Keratinocyte (primary cell): Measurements from ENCODE around the gene LSM4. TPM values are rescaled to one million over a fixed set of nuclear protein-coding genes. Genes with fewer than 3 reads are reported as not detected.

Experiments
- DNase-seq: peaks from one replicate; pipeline ENCODE4 v3.0.0-alpha.2; 2011; ENCODE audit warnings: low read depth, missing footprints, low spot score
- FAIRE-seq: peaks from 2 replicates; lab custom pipeline; 2011; peaks lifted over from hg19 to GRCh38; lab: Jason Lieb, UNC
- H2AFZ ChIP-seq: 2 replicates; pipeline ENCODE4 v1.6.0; 2012; ENCODE audit warnings: low read length, control low read depth, inconsistent platforms; ENCODE audit not compliant: control insufficient read depth
- H3K27ac ChIP-seq: 2 replicates; pipeline ENCODE4 v1.5.1; 2011; ENCODE audit warnings: low read length; ENCODE audit not compliant: control insufficient read depth, insufficient read depth
- H3K27me3 ChIP-seq: 3 replicates; pipeline ENCODE4 v1.6.0; 2011; ENCODE audit warnings: low read length; ENCODE audit not compliant: control insufficient read depth, insufficient read depth; ENCODE audit errors: extremely low read depth
- H3K36me3 ChIP-seq, 2 experiments: 2 replicates in 1 of 2; 3 replicates in 1 of 2; pipeline ENCODE4 v1.5.1; 2011; ENCODE audit warnings: low read length in 2 of 2, mild to moderate bottlenecking in 1 of 2; ENCODE audit not compliant: control insufficient read depth in 2 of 2, insufficient read depth in 2 of 2; ENCODE audit errors: extremely low read depth in 1 of 2
- H3K4me1 ChIP-seq: 3 replicates; pipeline ENCODE4 v1.5.1; 2011; ENCODE audit warnings: low read length; ENCODE audit not compliant: control insufficient read depth, insufficient read depth; ENCODE audit errors: extremely low read depth
- H3K4me2 ChIP-seq: 3 replicates; pipeline ENCODE4 v1.6.0; 2011; ENCODE audit warnings: low read depth, low read length; ENCODE audit not compliant: control insufficient read depth, insufficient read depth; ENCODE audit errors: extremely low read depth
- H3K4me3 ChIP-seq, 3 experiments: fragments of 200-600 bp in 1 of 3; sonication (generic) in 1 of 3; 2 replicates in 2 of 3; 3 replicates in 1 of 3; pipeline ENCODE4 v1.5.1; 2011 to 2016; ENCODE audit warnings: low read length in 3 of 3, mild to moderate bottlenecking in 3 of 3, control low read depth in 2 of 3, inconsistent platforms in 1 of 3, low read depth in 1 of 3, mixed read lengths in 1 of 3, mixed run types in 1 of 3, moderate library complexity in 1 of 3; ENCODE audit not compliant: control insufficient read depth in 2 of 3, insufficient read depth in 2 of 3; ENCODE audit errors: extremely low read depth in 1 of 3
- H3K79me2 ChIP-seq: 2 replicates; pipeline ENCODE4 v1.6.0; 2012; ENCODE audit warnings: low read length; ENCODE audit not compliant: control insufficient read depth, insufficient read depth
- H3K9ac ChIP-seq: 3 replicates; pipeline ENCODE4 v1.6.0; 2011; ENCODE audit warnings: low read length; ENCODE audit not compliant: control insufficient read depth, insufficient read depth; ENCODE audit errors: extremely low read depth
- H3K9me1 ChIP-seq: 3 replicates; pipeline ENCODE4 v1.6.0; 2011; ENCODE audit warnings: low read length; ENCODE audit not compliant: control insufficient read depth, insufficient read depth; ENCODE audit errors: extremely low read depth
- H3K9me3 ChIP-seq: 2 replicates; pipeline ENCODE4 v1.5.1; 2012; ENCODE audit warnings: low read depth, low read length; ENCODE audit not compliant: control insufficient read depth
- H4K20me1 ChIP-seq: 3 replicates; pipeline ENCODE4 v1.6.0; 2011; ENCODE audit warnings: low read length; ENCODE audit not compliant: control insufficient read depth, insufficient read depth; ENCODE audit errors: extremely low read depth
- EZH2 ChIP-seq: IDR thresholded peaks from one replicate; pipeline ENCODE4 v1.6.1; 2012; ENCODE audit warnings: inconsistent platforms, mild to moderate bottlenecking, low read length, moderate library complexity
- dilution Hi-C: fragments of 300-500 bp; cut with MboI; formaldehyde crosslinking; loops from one replicate; pipeline ENCODE4 v1.7.0; 2020; ENCODE audit warnings: low sequenced_read_pairs; ENCODE audit not compliant: extremely low pct_ligation_motif_present
- polyA plus RNA-seq, 5 experiments: library from polyadenylated mRNA; depleted of rRNA in 3 of 5; stranded (reverse) in 3 of 5; stranded (forward) in 1 of 5; unstranded in 1 of 5; fragments of >200 nt; gene quantifications; 1 replicate in 1 of 5; 2 replicates in 3 of 5; 3 replicates in 1 of 5; pipeline versions ENCODE4 v1.2.1 to v1.2.3, GENCODE V29; 2011 to 2012; ENCODE audit warnings: missing spikeins in 2 of 5, low read depth in 1 of 5, low replicate concordance in 1 of 5
- TF ChIP-seq, protein P1 (sequence below), 3 experiments: IDR thresholded peaks in 1 of 3; conservative IDR thresholded peaks in 1 of 3; optimal IDR thresholded peaks in 1 of 3; 2 replicates in 2 of 3; 3 replicates in 1 of 3; pipeline versions ENCODE3 to v1.5.1; 2011; ENCODE audit warnings: low read length in 3 of 3, mild to moderate bottlenecking in 3 of 3, moderate library complexity in 2 of 3, control low read depth in 1 of 3, inconsistent platforms in 1 of 3; ENCODE audit not compliant: insufficient read depth in 2 of 3; ENCODE audit errors: extremely low read depth in 1 of 3

LSM4 gene
- polyA plus RNA-seq, 1 donor (not counting 4 experiments of a cell fraction or from before 2014, with no cell fraction given), result 162 TPM

DNA sequence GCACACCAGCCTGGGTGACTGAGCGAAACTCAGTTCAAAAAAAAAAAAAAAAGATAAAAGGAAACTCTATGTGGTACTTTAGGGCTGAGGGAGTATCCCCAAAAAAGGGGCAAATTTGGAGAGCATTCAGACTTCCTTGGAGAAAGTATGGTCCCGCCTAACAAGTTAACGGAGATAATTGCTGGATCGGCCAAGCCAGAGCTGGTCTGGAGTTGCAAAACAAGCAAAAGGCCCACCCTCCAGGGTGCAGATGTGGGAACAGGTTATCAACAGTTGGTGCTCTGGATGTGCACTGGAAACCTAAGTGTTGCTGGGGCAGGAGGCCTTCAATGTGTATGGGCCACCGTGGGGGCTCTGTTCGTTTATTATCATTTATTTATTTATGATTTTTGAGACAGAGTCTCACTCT is 51.4 kb downstream of the LSM4 start:
- H4K20me1 ChIP-seq, result no peaks in the 10 kb centered on the region
- H3K9me1 ChIP-seq, result no peaks in the 10 kb centered on the region
- TF ChIP-seq, protein P1, sequence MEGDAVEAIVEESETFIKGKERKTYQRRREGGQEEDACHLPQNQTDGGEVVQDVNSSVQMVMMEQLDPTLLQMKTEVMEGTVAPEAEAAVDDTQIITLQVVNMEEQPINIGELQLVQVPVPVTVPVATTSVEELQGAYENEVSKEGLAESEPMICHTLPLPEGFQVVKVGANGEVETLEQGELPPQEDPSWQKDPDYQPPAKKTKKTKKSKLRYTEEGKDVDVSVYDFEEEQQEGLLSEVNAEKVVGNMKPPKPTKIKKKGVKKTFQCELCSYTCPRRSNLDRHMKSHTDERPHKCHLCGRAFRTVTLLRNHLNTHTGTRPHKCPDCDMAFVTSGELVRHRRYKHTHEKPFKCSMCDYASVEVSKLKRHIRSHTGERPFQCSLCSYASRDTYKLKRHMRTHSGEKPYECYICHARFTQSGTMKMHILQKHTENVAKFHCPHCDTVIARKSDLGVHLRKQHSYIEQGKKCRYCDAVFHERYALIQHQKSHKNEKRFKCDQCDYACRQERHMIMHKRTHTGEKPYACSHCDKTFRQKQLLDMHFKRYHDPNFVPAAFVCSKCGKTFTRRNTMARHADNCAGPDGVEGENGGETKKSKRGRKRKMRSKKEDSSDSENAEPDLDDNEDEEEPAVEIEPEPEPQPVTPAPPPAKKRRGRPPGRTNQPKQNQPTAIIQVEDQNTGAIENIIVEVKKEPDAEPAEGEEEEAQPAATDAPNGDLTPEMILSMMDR (optimal IDR thresholded peaks at IDR 0.05 in 1 of 3, IDR thresholded peaks at IDR 0.05 in 1 of 3, conservative IDR thresholded peaks at IDR 0.05 in 1 of 3; ENCODE audit: extremely low read depth in 1 of 3, insufficient read depth in 2 of 3, low read length in 3 of 3), result no peak
- TF ChIP-seq EZH2, result no peak
- dilution Hi-C loops, result no loop called here
- H3K9me3 ChIP-seq, result no peaks in the 10 kb centered on the region
- peaks cover 18% of the 10 kb centered on the region for H3K4me1 ChIP-seq
- no peaks in the 10 kb centered on the region for H3K36me3 ChIP-seq
- no peak overlapping the region for H2AFZ ChIP-seq
- H3K79me2 ChIP-seq, result no peaks in the 10 kb centered on the region
- H3K4me3 ChIP-seq, result no peak overlapping the region
- H3K4me2 ChIP-seq, result no peak overlapping the region
- FAIRE-seq, result no peak
- no peaks in the 10 kb centered on the region for H3K27me3 ChIP-seq
- no peak for DNase-seq
- no peak overlapping the region for H3K9ac ChIP-seq
- no peak overlapping the region for H3K27ac ChIP-seq

DNA sequence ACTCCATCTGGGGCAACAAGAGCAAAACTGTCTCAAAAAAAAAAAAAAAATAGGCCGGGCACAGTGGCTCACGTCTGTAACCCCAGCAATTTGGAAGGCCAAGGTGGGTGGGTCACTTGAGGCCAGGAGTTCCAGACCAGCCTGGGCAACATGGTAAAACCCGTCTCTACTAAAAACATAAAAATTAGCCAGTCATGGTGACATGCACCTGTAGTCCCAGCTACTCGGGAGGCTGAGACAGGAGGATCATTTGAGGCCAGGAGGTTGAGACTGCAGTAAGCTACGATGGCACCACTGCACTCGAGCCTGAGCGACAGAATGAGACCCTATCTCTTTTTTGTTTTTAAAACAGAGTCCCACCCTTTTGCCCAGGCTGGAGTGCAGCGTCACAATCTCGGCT is 52.5 kb downstream of the LSM4 start:
- peaks cover 11% of the 10 kb centered on the region for H3K4me1 ChIP-seq
- no peaks in the 10 kb centered on the region for H3K36me3 ChIP-seq
- no peak overlapping the region for H3K27ac ChIP-seq
- no peaks in the 10 kb centered on the region for H3K79me2 ChIP-seq
- no peak for FAIRE-seq
- no peak for TF ChIP-seq EZH2
- TF ChIP-seq, protein P1 (optimal IDR thresholded peaks at IDR 0.05 in 1 of 3, IDR thresholded peaks at IDR 0.05 in 1 of 3, conservative IDR thresholded peaks at IDR 0.05 in 1 of 3; ENCODE audit: extremely low read depth in 1 of 3, insufficient read depth in 2 of 3, low read length in 3 of 3), result no peak
- H2AFZ ChIP-seq, result no peak overlapping the region
- no peak overlapping the region for H3K9ac ChIP-seq
- no peak overlapping the region for H3K4me2 ChIP-seq
- H4K20me1 ChIP-seq, result no peaks in the 10 kb centered on the region
- no peaks in the 10 kb centered on the region for H3K9me3 ChIP-seq
- H3K27me3 ChIP-seq, result no peaks in the 10 kb centered on the region
- no peak for DNase-seq
- dilution Hi-C loops, result no loop called here
- H3K9me1 ChIP-seq, result no peaks in the 10 kb centered on the region
- H3K4me3 ChIP-seq, result no peak overlapping the region
